Measurements from ENCODE around the gene MS4A7. TPM values are rescaled to one million over a fixed set of nuclear protein-coding genes. Genes with fewer than 3 reads are reported as not detected.

The MS4A7 gene
- polyA plus RNA-seq, 1 of the 3 experiments (the other 2 are of a cell fraction) = not detected

DNA sequence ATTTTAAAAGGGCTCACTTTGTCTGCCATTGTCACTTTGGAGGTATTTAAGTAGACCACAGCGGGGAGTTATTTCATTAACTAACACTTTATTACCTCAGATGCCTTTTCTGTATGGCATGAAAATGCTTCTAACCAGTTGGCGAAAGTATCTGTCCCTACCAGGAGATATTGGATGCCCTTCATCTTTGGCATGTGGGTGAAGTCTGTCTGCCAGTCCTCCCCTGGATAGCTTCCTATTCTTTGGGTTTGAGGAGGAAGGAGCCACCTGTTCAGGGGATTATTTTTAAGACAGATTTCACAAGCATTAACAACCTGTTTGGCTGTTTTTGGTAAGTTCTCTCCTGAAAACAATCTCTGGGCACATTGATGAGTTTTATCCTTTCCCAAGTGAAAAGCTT is 34.2 kb upstream of the MS4A7 start:
- 12% methylated on average over 2 of the region's 2 CpGs for WGBS (ENCODE audit: low lambda C conversion rate)
- POLR2A ChIA-PET = no interaction called here

DNA sequence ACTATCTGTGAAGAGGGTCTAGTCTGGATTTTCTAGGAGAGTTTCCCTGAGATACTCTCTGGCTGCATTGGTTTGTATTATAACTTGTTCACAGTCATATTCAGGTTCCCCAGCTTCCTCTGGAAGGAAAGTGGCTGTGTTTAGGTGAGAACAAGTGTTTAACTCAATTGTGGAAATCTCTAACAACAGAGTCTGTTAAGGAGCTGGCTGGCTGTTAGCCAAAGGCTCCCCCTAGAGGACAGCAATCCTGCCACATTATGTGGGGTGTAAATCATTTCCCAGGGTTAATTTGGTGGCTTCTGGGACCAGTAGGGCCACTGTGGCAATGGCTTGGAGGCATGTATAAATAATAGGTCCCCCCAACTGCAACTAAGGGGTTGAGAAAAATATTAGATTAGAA is 32.8 kb upstream of the MS4A7 start:
- Histone ChIP-seq H3K9me2 (no peaks in the 10 kb centered on the region), H3F3A (replicated peaks; ENCODE audit: insufficient read depth) (no peaks in the 10 kb centered on the region), H3K79me2 (ENCODE audit: insufficient read depth) (no peaks in the 10 kb centered on the region), H2AFZ (ENCODE audit: low read depth) (no peak overlapping the region), H3K27me3 (ENCODE audit: insufficient read depth) (no peaks in the 10 kb centered on the region; the same call in 1 of the 2 replicates), H3K4me3 (ENCODE audit: low read depth in 2 of 2, low read length in 1 of 2) (no peak overlapping the region), H3K36me3 (replicated peaks in 1 of 2; ENCODE audit: control insufficient read depth in 1 of 2, insufficient read depth in 2 of 2, low read length in 1 of 2) (no peaks in the 10 kb centered on the region), H4K20me1 (ENCODE audit: insufficient read depth) (no peaks in the 10 kb centered on the region), H3K4me2 (no peak overlapping the region), H3K9me3 (no peaks in the 10 kb centered on the region), H3K4me1 (ENCODE audit: control insufficient read depth in 1 of 2, insufficient read depth in 2 of 2, low read depth in 1 of 2, low read length in 1 of 2) (no peaks in the 10 kb centered on the region), H3K27ac (ENCODE audit: low read depth in 2 of 2, low read length in 1 of 2) (no peak overlapping the region), H3K9ac (no peak overlapping the region)
- no peak for DNase-seq
- TF ChIP-seq, protein P1, sequence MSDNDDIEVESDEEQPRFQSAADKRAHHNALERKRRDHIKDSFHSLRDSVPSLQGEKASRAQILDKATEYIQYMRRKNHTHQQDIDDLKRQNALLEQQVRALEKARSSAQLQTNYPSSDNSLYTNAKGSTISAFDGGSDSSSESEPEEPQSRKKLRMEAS (IDR thresholded peaks at IDR 0.05; ENCODE audit: low read depth) = no peak
- no peak for TF ChIP-seq SIN3A (IDR thresholded peaks at IDR 0.05; ENCODE audit: borderline replicate concordance, low read depth, low read length)
- TF ChIP-seq NFIC (IDR thresholded peaks at IDR 0.05; ENCODE audit: borderline replicate concordance) = peak; percentile 54
- TF ChIP-seq MXI1 (IDR thresholded peaks at IDR 0.05; ENCODE audit: low read depth, low read length) = no peak
- TF ChIP-seq, protein P2, sequence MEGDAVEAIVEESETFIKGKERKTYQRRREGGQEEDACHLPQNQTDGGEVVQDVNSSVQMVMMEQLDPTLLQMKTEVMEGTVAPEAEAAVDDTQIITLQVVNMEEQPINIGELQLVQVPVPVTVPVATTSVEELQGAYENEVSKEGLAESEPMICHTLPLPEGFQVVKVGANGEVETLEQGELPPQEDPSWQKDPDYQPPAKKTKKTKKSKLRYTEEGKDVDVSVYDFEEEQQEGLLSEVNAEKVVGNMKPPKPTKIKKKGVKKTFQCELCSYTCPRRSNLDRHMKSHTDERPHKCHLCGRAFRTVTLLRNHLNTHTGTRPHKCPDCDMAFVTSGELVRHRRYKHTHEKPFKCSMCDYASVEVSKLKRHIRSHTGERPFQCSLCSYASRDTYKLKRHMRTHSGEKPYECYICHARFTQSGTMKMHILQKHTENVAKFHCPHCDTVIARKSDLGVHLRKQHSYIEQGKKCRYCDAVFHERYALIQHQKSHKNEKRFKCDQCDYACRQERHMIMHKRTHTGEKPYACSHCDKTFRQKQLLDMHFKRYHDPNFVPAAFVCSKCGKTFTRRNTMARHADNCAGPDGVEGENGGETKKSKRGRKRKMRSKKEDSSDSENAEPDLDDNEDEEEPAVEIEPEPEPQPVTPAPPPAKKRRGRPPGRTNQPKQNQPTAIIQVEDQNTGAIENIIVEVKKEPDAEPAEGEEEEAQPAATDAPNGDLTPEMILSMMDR (IDR thresholded peaks at IDR 0.05) = peak; percentile 56
- TF ChIP-seq ELF1 (IDR thresholded peaks at IDR 0.05) = no peak
- no peak for TF ChIP-seq TAF1 (IDR thresholded peaks at IDR 0.05; ENCODE audit: borderline replicate concordance, low read depth, low read length)
- TF ChIP-seq, protein P3, sequence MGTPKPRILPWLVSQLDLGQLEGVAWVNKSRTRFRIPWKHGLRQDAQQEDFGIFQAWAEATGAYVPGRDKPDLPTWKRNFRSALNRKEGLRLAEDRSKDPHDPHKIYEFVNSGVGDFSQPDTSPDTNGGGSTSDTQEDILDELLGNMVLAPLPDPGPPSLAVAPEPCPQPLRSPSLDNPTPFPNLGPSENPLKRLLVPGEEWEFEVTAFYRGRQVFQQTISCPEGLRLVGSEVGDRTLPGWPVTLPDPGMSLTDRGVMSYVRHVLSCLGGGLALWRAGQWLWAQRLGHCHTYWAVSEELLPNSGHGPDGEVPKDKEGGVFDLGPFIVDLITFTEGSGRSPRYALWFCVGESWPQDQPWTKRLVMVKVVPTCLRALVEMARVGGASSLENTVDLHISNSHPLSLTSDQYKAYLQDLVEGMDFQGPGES (IDR thresholded peaks at IDR 0.05; ENCODE audit: low read depth, low read length) = no peak
- ChIA-PET POLR2A (no interaction called here), CTCF (interaction anchor here (0.8 to 2.9 kb wide), 4 partner anchors 12 to 273 kb away, joined by 3 to 17 read pairs (median 8); no protein-coding TSS in a partner anchor)

More for the DNA sequence above, 34.2 kb upstream of the MS4A7 start:
- Histone ChIP-seq H3K4me1 (ENCODE audit: control insufficient read depth in 1 of 2, insufficient read depth in 2 of 2, low read depth in 1 of 2, low read length in 1 of 2) (no peaks in the 10 kb centered on the region), H3K9ac (no peak overlapping the region), H3K4me2 (no peak overlapping the region), H3K27ac (ENCODE audit: low read depth in 2 of 2, low read length in 1 of 2) (no peak overlapping the region), H4K20me1 (ENCODE audit: insufficient read depth) (no peaks in the 10 kb centered on the region), H3K79me2 (ENCODE audit: insufficient read depth) (no peaks in the 10 kb centered on the region), H3K4me3 (ENCODE audit: low read depth in 2 of 2, low read length in 1 of 2) (no peak overlapping the region), H3K36me3 (replicated peaks in 1 of 2; ENCODE audit: control insufficient read depth in 1 of 2, insufficient read depth in 2 of 2, low read length in 1 of 2) (no peaks in the 10 kb centered on the region), H3K9me2 (no peaks in the 10 kb centered on the region), H3K27me3 (ENCODE audit: insufficient read depth) (no peaks in the 10 kb centered on the region; the same call in 1 of the 2 replicates), H2AFZ (ENCODE audit: low read depth) (no peak overlapping the region), H3F3A (replicated peaks; ENCODE audit: insufficient read depth) (no peaks in the 10 kb centered on the region), H3K9me3 (no peaks in the 10 kb centered on the region)
- no peak for DNase-seq
- TF ChIP-seq RXRA (IDR thresholded peaks at IDR 0.05; ENCODE audit: borderline replicate concordance, low read depth) = no peak
- no peak for TF ChIP-seq NRF1 (IDR thresholded peaks at IDR 0.05; ENCODE audit: low read depth, low read length)
- no peak for TF ChIP-seq GATA2 (CRISPR knock-in tag; IDR thresholded peaks at IDR 0.05)
- TF ChIP-seq TCF12 (IDR thresholded peaks at IDR 0.05) = no peak
- TF ChIP-seq FOXM1 (IDR thresholded peaks at IDR 0.05; ENCODE audit: low read depth) = no peak
- no peak for TF ChIP-seq EP300 (IDR thresholded peaks at IDR 0.05; ENCODE audit: borderline replicate concordance in 1 of 2, low read depth in 1 of 2, low read length in 1 of 2)
- TF ChIP-seq, protein P3 (IDR thresholded peaks at IDR 0.05; ENCODE audit: low read depth, low read length) = no peak
- TF ChIP-seq, protein P1 (IDR thresholded peaks at IDR 0.05; ENCODE audit: low read depth) = no peak
- TF ChIP-seq, protein P2 (IDR thresholded peaks at IDR 0.05) = no peak
- TF ChIP-seq YY1 (IDR thresholded peaks at IDR 0.05; ENCODE audit: low read depth) = no peak
- TF ChIP-seq, protein P4, sequence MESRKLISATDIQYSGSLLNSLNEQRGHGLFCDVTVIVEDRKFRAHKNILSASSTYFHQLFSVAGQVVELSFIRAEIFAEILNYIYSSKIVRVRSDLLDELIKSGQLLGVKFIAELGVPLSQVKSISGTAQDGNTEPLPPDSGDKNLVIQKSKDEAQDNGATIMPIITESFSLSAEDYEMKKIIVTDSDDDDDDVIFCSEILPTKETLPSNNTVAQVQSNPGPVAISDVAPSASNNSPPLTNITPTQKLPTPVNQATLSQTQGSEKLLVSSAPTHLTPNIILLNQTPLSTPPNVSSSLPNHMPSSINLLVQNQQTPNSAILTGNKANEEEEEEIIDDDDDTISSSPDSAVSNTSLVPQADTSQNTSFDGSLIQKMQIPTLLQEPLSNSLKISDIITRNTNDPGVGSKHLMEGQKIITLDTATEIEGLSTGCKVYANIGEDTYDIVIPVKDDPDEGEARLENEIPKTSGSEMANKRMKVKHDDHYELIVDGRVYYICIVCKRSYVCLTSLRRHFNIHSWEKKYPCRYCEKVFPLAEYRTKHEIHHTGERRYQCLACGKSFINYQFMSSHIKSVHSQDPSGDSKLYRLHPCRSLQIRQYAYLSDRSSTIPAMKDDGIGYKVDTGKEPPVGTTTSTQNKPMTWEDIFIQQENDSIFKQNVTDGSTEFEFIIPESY (IDR thresholded peaks at IDR 0.05; ENCODE audit: borderline replicate concordance, low read depth) = no peak
- TF ChIP-seq RCOR1 (IDR thresholded peaks at IDR 0.05; ENCODE audit: low read length) = no peak
- TF ChIP-seq FOSL2 (IDR thresholded peaks at IDR 0.05; ENCODE audit: borderline replicate concordance, low read depth) = no peak
- CTCF ChIA-PET = interaction anchor here (0.9 to 2.9 kb wide), 3 partner anchors 10 to 55 kb away, joined by 4 to 17 read pairs (median 12); no protein-coding TSS in a partner anchor
